Peyer's patch (tissue), 4 donors: ENCODE results near the gene MSI2.

Source experiments
- POLR2A ChIP-seq, 2 donors: fragments of 450-650 bp; IDR thresholded peaks; one replicate each; pipeline ENCODE4 v1.5.1; 2017; ENCODE audit warnings: antibody characterized with exemption in 2 of 2, mild to moderate bottlenecking in 2 of 2, moderate library complexity in 2 of 2
- TF ChIP-seq, protein P1 (sequence below), 6 experiments: fragments of 450-650 bp in 4 of 6; fragments of 200-600 bp in 2 of 6; sonication (generic) in 1 of 6; IDR thresholded peaks; one replicate each; pipeline ENCODE4 v1.5.1; 2017 to 2019; ENCODE audit warnings: antibody characterized with exemption in 6 of 6, mild to moderate bottlenecking in 3 of 6, moderate library complexity in 1 of 6

DNA sequence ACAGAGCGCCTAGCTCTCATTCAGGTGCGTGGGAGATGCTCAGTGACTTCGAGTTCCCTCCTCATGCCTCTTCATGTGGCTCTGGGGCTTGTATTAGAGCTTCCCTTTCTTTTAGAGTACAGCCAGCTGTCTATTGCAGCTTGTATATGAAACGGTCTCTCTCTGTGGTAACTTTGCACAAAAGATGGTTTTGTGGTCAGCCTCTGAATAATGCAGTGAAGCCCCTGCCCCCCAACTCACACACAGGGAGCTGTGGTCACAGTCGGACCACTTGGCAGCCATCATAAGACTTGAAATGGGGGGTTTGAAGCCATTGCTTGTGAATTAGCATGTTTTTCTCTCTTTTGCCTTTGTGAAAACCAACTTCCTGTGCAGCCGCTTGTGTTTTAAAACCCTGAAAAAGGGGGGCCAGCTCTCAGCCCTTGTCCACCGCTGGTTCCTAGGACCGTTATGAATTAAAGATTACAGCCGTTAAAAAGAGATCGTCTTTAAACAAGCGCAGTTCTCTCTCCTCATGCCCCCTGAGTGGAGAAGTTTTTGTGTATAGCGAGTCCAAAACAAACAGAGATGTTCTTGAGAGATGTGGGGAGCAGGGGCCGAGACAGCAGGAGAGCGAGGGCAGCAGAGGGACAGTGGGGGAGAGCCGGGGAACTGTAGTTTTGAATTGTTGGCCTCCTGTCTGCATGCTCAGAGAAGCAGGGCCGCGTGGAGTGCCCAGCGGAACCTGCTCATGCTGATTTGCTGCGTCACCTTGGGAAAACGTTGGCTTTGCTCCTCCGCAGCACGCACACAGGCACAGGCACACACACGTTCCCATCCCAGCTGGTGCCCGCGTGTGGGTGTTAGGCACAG lies 199.0 kb downstream of the MSI2 start:
- TF ChIP-seq, protein P1, sequence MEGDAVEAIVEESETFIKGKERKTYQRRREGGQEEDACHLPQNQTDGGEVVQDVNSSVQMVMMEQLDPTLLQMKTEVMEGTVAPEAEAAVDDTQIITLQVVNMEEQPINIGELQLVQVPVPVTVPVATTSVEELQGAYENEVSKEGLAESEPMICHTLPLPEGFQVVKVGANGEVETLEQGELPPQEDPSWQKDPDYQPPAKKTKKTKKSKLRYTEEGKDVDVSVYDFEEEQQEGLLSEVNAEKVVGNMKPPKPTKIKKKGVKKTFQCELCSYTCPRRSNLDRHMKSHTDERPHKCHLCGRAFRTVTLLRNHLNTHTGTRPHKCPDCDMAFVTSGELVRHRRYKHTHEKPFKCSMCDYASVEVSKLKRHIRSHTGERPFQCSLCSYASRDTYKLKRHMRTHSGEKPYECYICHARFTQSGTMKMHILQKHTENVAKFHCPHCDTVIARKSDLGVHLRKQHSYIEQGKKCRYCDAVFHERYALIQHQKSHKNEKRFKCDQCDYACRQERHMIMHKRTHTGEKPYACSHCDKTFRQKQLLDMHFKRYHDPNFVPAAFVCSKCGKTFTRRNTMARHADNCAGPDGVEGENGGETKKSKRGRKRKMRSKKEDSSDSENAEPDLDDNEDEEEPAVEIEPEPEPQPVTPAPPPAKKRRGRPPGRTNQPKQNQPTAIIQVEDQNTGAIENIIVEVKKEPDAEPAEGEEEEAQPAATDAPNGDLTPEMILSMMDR (IDR thresholded peaks at IDR 0.05) = no peak
- no peak for TF ChIP-seq POLR2A (IDR thresholded peaks at IDR 0.05)
